Measurements from ENCODE around the gene ARHGEF4. TPM values are rescaled to one million over a fixed set of nuclear protein-coding genes. Genes with fewer than 3 reads are reported as not detected.

ARHGEF4 gene
- total RNA-seq, 6 experiments from 2014 or later: 0.44 to 6.7 (median 0.67) TPM; not detected in 2

GRCh38 chr2:131036696-131037397, 200.1 kb downstream of the ARHGEF4 start:
- TF ChIP-seq POLR2A (IDR thresholded peaks at IDR 0.05): no peak
- TF ChIP-seq, protein P1, sequence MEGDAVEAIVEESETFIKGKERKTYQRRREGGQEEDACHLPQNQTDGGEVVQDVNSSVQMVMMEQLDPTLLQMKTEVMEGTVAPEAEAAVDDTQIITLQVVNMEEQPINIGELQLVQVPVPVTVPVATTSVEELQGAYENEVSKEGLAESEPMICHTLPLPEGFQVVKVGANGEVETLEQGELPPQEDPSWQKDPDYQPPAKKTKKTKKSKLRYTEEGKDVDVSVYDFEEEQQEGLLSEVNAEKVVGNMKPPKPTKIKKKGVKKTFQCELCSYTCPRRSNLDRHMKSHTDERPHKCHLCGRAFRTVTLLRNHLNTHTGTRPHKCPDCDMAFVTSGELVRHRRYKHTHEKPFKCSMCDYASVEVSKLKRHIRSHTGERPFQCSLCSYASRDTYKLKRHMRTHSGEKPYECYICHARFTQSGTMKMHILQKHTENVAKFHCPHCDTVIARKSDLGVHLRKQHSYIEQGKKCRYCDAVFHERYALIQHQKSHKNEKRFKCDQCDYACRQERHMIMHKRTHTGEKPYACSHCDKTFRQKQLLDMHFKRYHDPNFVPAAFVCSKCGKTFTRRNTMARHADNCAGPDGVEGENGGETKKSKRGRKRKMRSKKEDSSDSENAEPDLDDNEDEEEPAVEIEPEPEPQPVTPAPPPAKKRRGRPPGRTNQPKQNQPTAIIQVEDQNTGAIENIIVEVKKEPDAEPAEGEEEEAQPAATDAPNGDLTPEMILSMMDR (IDR thresholded peaks at IDR 0.05): no peak
- WGBS (ENCODE audit: insufficient coverage, low coverage, low lambda C conversion rate, missing lambda C conversion rate): 83% methylated on average over 7 of the region's 11 CpGs
- no peaks in the 10 kb centered on the region for H3K9me3 ChIP-seq
- H3K27me3 ChIP-seq: peaks cover 0 to 5% of the 10 kb centered on the region in 2 donors
- DNase-seq (no peak), ATAC-seq (no peak)
- H3K27ac ChIP-seq: no peak overlapping the region
- H3K4me3 ChIP-seq: no peak overlapping the region
- no peaks in the 10 kb centered on the region for H3K36me3 ChIP-seq
- no peaks in the 10 kb centered on the region for H3K4me1 ChIP-seq
- intact Hi-C loops (cut with DNase I): no loop called here

DNA sequence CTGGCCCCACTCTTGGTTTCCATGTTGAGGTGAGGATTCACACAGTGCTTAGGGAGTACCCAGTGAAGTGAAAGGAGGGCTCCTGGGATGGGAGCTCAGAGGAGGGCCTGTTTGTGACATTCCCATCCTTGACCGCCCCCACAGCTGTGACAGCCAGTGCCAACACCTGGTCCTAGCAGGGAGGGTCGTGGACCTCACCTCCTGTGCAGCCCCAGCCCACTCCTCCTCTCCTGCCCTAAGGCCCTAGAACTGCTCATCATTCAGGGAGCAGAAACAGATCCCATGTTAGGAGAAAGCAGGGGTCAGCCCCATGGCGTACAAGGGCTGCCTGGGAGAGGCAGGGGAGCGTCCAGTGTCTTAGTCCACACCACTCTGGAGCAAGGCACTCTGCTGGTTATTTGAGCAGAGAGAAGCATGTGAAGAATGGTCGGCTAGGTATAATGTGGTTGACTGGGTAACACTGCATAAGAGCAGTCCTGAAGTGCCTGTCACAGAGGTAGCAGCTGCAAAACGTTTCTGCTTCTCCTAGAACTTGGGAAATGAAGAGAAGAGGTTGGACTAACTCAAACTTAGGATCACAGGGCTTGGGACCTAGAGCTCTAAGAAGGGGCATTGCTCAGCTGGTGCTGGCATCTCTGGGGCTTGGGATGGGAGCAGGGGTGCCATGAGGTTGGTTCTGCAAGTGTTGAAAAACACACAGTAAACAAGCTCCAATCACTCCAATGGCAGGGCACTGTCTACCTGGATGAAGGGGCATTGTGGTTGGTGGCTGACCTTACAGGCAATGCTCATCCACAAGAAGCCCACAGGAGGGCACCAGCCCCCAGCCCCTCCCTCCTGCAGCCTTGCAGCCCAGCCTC, 200.9 kb downstream of the ARHGEF4 start:
- H3K27ac ChIP-seq: no peak overlapping the region
- peaks cover 0 to 5% of the 10 kb centered on the region in 2 donors for H3K27me3 ChIP-seq
- no peaks in the 10 kb centered on the region for H3K36me3 ChIP-seq
- ATAC-seq: no peak
- intact Hi-C loops (cut with DNase I): no loop called here
- no peak overlapping the region for H3K4me3 ChIP-seq
- no peaks in the 10 kb centered on the region for H3K4me1 ChIP-seq
- DNase-seq: no peak
- TF ChIP-seq, protein P1 (IDR thresholded peaks at IDR 0.05): no peak
- no peak for TF ChIP-seq POLR2A (IDR thresholded peaks at IDR 0.05)
- WGBS (ENCODE audit: insufficient coverage, low coverage, low lambda C conversion rate, missing lambda C conversion rate): 54% methylated on average over 4 of the region's 6 CpGs
- H3K9me3 ChIP-seq: no peaks in the 10 kb centered on the region

DNA sequence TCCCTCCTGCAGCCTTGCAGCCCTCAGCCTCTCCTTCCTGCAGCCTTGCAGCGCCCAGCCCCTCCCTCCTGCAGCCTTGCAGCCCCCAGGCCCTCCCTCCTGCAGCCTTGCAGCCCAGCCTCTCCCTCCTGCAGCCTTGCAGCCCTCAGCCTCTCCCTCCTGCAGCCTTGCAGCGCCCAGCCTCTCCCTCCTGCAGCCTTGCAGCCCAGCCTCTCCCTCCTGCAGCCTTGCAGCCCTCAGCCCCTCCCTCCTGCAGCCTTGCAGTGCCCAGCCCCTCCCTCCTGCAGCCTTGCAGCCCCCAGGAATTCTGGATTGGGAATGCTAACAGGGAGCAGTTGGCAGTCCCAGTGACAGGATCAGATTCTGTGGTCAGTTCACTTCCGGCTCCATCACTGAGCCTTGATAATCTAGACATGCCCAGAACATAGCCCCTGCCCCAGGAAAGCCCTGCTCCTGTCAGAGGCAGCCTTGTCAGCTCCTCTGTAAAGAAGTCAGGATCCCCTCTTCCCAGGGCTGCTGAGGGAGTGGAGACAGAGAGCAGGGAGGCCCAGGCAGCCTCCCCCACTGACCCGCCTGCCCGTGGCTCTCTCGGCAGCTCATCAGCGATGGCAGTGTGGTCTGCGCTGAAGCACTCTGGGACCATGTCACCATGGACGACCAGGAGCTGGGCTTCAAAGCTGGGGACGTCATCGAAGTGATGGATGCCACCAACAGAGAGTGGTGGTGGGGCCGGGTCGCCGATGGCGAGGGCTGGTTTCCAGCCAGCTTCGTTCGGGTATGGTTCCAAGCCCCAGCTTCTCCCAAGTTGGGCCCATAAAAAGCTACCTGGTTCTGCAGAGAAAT, 201.8 kb downstream of the ARHGEF4 start:
- H3K4me1 ChIP-seq: no peaks in the 10 kb centered on the region
- no peaks in the 10 kb centered on the region for H3K36me3 ChIP-seq
- TF ChIP-seq, protein P1 (IDR thresholded peaks at IDR 0.05): no peak
- no peak for ATAC-seq
- no peaks in the 10 kb centered on the region for H3K9me3 ChIP-seq
- no peak overlapping the region for H3K27ac ChIP-seq
- no peak overlapping the region for H3K4me3 ChIP-seq
- intact Hi-C loops (cut with DNase I): no loop called here
- 94% methylated on average over 6 of the region's 17 CpGs for WGBS (ENCODE audit: insufficient coverage, low coverage, low lambda C conversion rate, missing lambda C conversion rate)
- no peak for DNase-seq
- peaks cover 0 to 5% of the 10 kb centered on the region in 2 donors for H3K27me3 ChIP-seq

DNA sequence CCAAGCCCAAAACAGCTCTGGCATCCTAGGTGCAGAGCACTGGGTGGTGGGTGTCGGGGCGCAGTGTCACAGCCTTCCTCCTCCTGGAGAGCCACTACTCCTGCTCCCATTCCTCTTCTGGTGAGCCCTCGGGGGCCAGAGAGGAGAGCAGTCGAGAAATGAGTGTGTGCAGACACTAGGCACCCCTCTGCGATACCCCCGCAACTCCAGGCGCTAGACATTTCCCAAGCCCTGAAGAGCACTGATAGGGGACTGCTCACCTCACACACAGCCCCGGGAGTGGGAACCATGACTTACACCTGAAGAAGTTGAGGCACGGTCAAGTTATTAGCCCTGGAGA, 202.4 kb downstream of the ARHGEF4 start:
- 20% methylated on average over 1 of the region's 9 CpGs for WGBS (ENCODE audit: insufficient coverage, low coverage, low lambda C conversion rate, missing lambda C conversion rate)

More for the DNA sequence above, 202.4 kb downstream of the ARHGEF4 start:
- peaks cover 0 to 5% of the 10 kb centered on the region in 2 donors for H3K27me3 ChIP-seq
- intact Hi-C loops (cut with DNase I): no loop called here
- H3K36me3 ChIP-seq: no peaks in the 10 kb centered on the region
- H3K27ac ChIP-seq: no peak overlapping the region
- no peaks in the 10 kb centered on the region for H3K4me1 ChIP-seq
- no peak for DNase-seq
- TF ChIP-seq, protein P1 (IDR thresholded peaks at IDR 0.05): no peak
- TF ChIP-seq POLR2A (IDR thresholded peaks at IDR 0.05): no peak
- H3K4me3 ChIP-seq: no peak overlapping the region
- no peaks in the 10 kb centered on the region for H3K9me3 ChIP-seq
- no peak for ATAC-seq
